ENCODE data around the gene FXYD4. TPM values are rescaled to one million over a fixed set of nuclear protein-coding genes. Genes with fewer than 3 reads are reported as not detected.

FXYD4 gene
- total RNA-seq, 4 donors from 2014 or later, result not detected

- in situ Hi-C loops (cut with MboI; ENCODE audit: low pct_ligation_motif_present in 1 of 4, low pct_unique_long_range_greater_than_20kb in 1 of 4, low sequenced_read_pairs in 3 of 4) (no loop called here), intact Hi-C loops (cut with DNase I; ENCODE audit: low total_unique reads) (no loop called here)
- 0 to 54% methylated on average over 1 to 7 of the region's 7 CpGs for WGBS, 2 donors (ENCODE audit: low coverage in 1 of 2)
These were observed 18.5 kb upstream of the FXYD4 start for GRCh38 chr10:43352951-43353350.

GRCh38 chr10:43353495-43354329, 17.7 kb upstream of the FXYD4 start:
- Histone ChIP-seq H3K9me3 (no peaks in the 10 kb centered on the region), H3K36me3 (no peaks in the 10 kb centered on the region), H3K4me1 (peaks cover 0 to 15% (median 8%) of the 10 kb centered on the region in 4 donors), H3K27ac (no peak overlapping the region), H3K27me3 (peaks cover 6% of the 10 kb centered on the region), H3K4me3 (no peak overlapping the region)
- intact Hi-C loops (cut with DNase I; ENCODE audit: low total_unique reads) (no loop called here), in situ Hi-C loops (cut with MboI; ENCODE audit: low pct_ligation_motif_present in 1 of 4, low pct_unique_long_range_greater_than_20kb in 1 of 4, low sequenced_read_pairs in 3 of 4) (no loop called here)
- no peak for DNase-seq
- 33 to 36% methylated on average over 3 of the region's 3 CpGs for WGBS, 2 donors (ENCODE audit: low coverage in 1 of 2)
- no peak for TF ChIP-seq POLR2AphosphoS5 (IDR thresholded peaks at IDR 0.05)
- TF ChIP-seq CTCF (IDR thresholded peaks at IDR 0.05), result no peak
- TF ChIP-seq POLR2A (IDR thresholded peaks at IDR 0.05), result no peak
- no peak for TF ChIP-seq EP300 (IDR thresholded peaks at IDR 0.05; ENCODE audit: low read depth)

More at GRCh38 chr10:43352951-43353350, 18.5 kb upstream of the FXYD4 start:
- Histone ChIP-seq H3K27ac (no peak overlapping the region), H3K9me3 (no peaks in the 10 kb centered on the region), H3K36me3 (no peaks in the 10 kb centered on the region), H3K27me3 (peaks cover 6% of the 10 kb centered on the region), H3K4me1 (peaks cover 0 to 15% (median 10%) of the 10 kb centered on the region in 4 donors), H3K4me3 (no peak overlapping the region)
- no peak for DNase-seq
- no peak for TF ChIP-seq CTCF (IDR thresholded peaks at IDR 0.05)
- TF ChIP-seq POLR2AphosphoS5 (IDR thresholded peaks at IDR 0.05), result no peak
- TF ChIP-seq POLR2A (IDR thresholded peaks at IDR 0.05), result no peak
- TF ChIP-seq EP300 (IDR thresholded peaks at IDR 0.05; ENCODE audit: low read depth), result no peak

- intact Hi-C loops (cut with DNase I; ENCODE audit: low total_unique reads), result no loop called here
- TF ChIP-seq EP300 (IDR thresholded peaks at IDR 0.05; ENCODE audit: low read depth) (no peak), POLR2AphosphoS5 (IDR thresholded peaks at IDR 0.05) (no peak), CTCF (IDR thresholded peaks at IDR 0.05) (no peak), POLR2A (IDR thresholded peaks at IDR 0.05) (no peak)
- Histone ChIP-seq H3K4me3 (no peak overlapping the region), H3K9me3 (no peaks in the 10 kb centered on the region), H3K27me3 (peaks cover 6% of the 10 kb centered on the region), H3K4me1 (peaks cover 0 to 15% (median 8%) of the 10 kb centered on the region in 4 donors), H3K27ac (no peak overlapping the region), H3K36me3 (no peaks in the 10 kb centered on the region)
- 66 to 80% methylated on average over 1 to 2 of the region's 2 CpGs for WGBS, 2 donors (ENCODE audit: low coverage in 1 of 2)
- no peak for DNase-seq
- in situ Hi-C loops (cut with MboI; ENCODE audit: low pct_ligation_motif_present in 1 of 4, low pct_unique_long_range_greater_than_20kb in 1 of 4, low sequenced_read_pairs in 3 of 4), result no loop called here
These were observed 17.2 kb upstream of the FXYD4 start for GRCh38 chr10:43354330-43354635.

- no peak for DNase-seq
- WGBS, 2 donors (ENCODE audit: low coverage in 1 of 2), result 29 to 35% methylated on average over 1 to 2 of the region's 2 CpGs
- peaks cover 6% of the 10 kb centered on the region for H3K27me3 ChIP-seq
- no peak overlapping the region for H3K27ac ChIP-seq
- no peak overlapping the region for H3K4me3 ChIP-seq
- no peaks in the 10 kb centered on the region for H3K9me3 ChIP-seq
- in situ Hi-C loops (cut with MboI; ENCODE audit: low pct_ligation_motif_present in 1 of 4, low pct_unique_long_range_greater_than_20kb in 1 of 4, low sequenced_read_pairs in 3 of 4) (no loop called here), intact Hi-C loops (cut with DNase I; ENCODE audit: low total_unique reads) (no loop called here)
- H3K4me1 ChIP-seq, result peaks cover 0 to 15% (median 8%) of the 10 kb centered on the region in 4 donors
- TF ChIP-seq POLR2A (IDR thresholded peaks at IDR 0.05) (no peak), POLR2AphosphoS5 (IDR thresholded peaks at IDR 0.05) (no peak), CTCF (IDR thresholded peaks at IDR 0.05) (no peak), EP300 (IDR thresholded peaks at IDR 0.05; ENCODE audit: low read depth) (no peak)
- no peaks in the 10 kb centered on the region for H3K36me3 ChIP-seq
These were observed 16.5 kb upstream of the FXYD4 start for GRCh38 chr10:43354879-43355380.

Data from transverse colon (tissue), 4 donors.